ENCODE results near the gene CD1D.
A peak's percentile ranks its signal among the peaks of the same experiment; 100 is the strongest.

The CD1D gene

GRCh38 chr1:158148468-158148867, 32.2 kb upstream of the CD1D start:
- H3K27ac ChIP-seq = peak overlapping the region in 8 of 11 experiments; percentile 13 to 78 (median 64); a peak in 16 of 22 replicates
- peaks cover 15 to 77% (median 63%) of the 10 kb centered on the region in 10 experiments for H3K4me1 ChIP-seq
- H3K27me3 ChIP-seq = no peaks in the 10 kb centered on the region
- peaks cover 7 to 61% (median 31%) of the 10 kb centered on the region in 11 experiments; a peak in 20 of 22 replicates for H3K9me3 ChIP-seq (replicated peaks in 1 of 11)
- no peak for TF ChIP-seq Cebpa-rat (IDR thresholded peaks at IDR 0.05)
- peak overlapping the region in 2 of 10 experiments; percentile 3 to 40; a peak in 3 of 20 replicates for H3K4me3 ChIP-seq
- peaks cover 0 to 13% (median 0%) of the 10 kb centered on the region in 11 experiments; a peak in 3 of 22 replicates for H3K36me3 ChIP-seq
- peak overlapping the region; percentile 36 to 90 (median 77) for H3K4me2 ChIP-seq
- H3K9ac ChIP-seq = peak overlapping the region in 4 of 11 experiments; percentile 0 to 43 (median 16); a peak in 5 of 22 replicates
- H4K20me1 ChIP-seq = no peaks in the 10 kb centered on the region

- H3K27ac ChIP-seq = peak overlapping the region in 7 of 11 experiments; percentile 39 to 78 (median 65); a peak in 15 of 22 replicates
- peaks cover 15 to 84% (median 70%) of the 10 kb centered on the region in 10 experiments for H3K4me1 ChIP-seq
- peaks cover 0 to 13% (median 0%) of the 10 kb centered on the region in 11 experiments; a peak in 3 of 22 replicates for H3K36me3 ChIP-seq
- H3K9ac ChIP-seq = peak overlapping the region in 3 of 11 experiments; percentile 5 to 43 (median 28); a peak in 4 of 22 replicates
- H3K27me3 ChIP-seq = no peaks in the 10 kb centered on the region
- TF ChIP-seq Cebpa-rat (IDR thresholded peaks at IDR 0.05) = no peak
- H3K9me3 ChIP-seq (replicated peaks in 1 of 11) = peaks cover 7 to 55% (median 28%) of the 10 kb centered on the region in 11 experiments; a peak in 20 of 22 replicates
- H3K4me2 ChIP-seq = peak overlapping the region; percentile 36 to 90 (median 77); a peak in 19 of 22 replicates
- H4K20me1 ChIP-seq = no peaks in the 10 kb centered on the region
- peak overlapping the region in 2 of 10 experiments; percentile 12 to 21; a peak in 3 of 20 replicates for H3K4me3 ChIP-seq
Measured at GRCh38 chr1:158149175-158149574, 31.5 kb upstream of the CD1D start.

GRCh38 chr1:158149577-158150269, 31.0 kb upstream of the CD1D start:
- Histone ChIP-seq H3K9ac (peak overlapping the region in 1 of 11 experiments; percentile 43; a peak in 1 of 22 replicates), H3K4me1 (peaks cover 15 to 90% (median 75%) of the 10 kb centered on the region in 10 experiments), H3K27ac (peak overlapping the region in 6 of 11 experiments; percentile 60 to 78 (median 65); a peak in 11 of 22 replicates), H4K20me1 (no peaks in the 10 kb centered on the region), H3K4me3 (peak overlapping the region in 3 of 10 experiments; percentile 13 to 21 (median 21); a peak in 4 of 20 replicates), H3K9me3 (replicated peaks in 1 of 11) (peaks cover 7 to 50% (median 25%) of the 10 kb centered on the region in 11 experiments; a peak in 20 of 22 replicates), H3K27me3 (no peaks in the 10 kb centered on the region), H3K36me3 (peaks cover 0 to 13% (median 0%) of the 10 kb centered on the region in 11 experiments; a peak in 3 of 22 replicates), H3K4me2 (peak overlapping the region in 8 of 11 experiments; percentile 68 to 90 (median 84); a peak in 16 of 22 replicates)
- no peak for TF ChIP-seq Cebpa-rat (IDR thresholded peaks at IDR 0.05)

GRCh38 chr1:158150523-158150922, 30.2 kb upstream of the CD1D start:
- peaks cover 15 to 94% (median 79%) of the 10 kb centered on the region in 10 experiments for H3K4me1 ChIP-seq
- peaks cover 0 to 13% (median 0%) of the 10 kb centered on the region in 11 experiments; a peak in 3 of 22 replicates for H3K36me3 ChIP-seq
- H3K27ac ChIP-seq = peak overlapping the region in 6 of 11 experiments; percentile 60 to 78 (median 65); a peak in 10 of 22 replicates
- peaks cover 7 to 42% (median 25%) of the 10 kb centered on the region in 11 experiments; a peak in 20 of 22 replicates for H3K9me3 ChIP-seq (replicated peaks in 1 of 11)
- peak overlapping the region in 8 of 11 experiments; percentile 21 to 90 (median 84); a peak in 15 of 22 replicates for H3K4me2 ChIP-seq
- no peaks in the 10 kb centered on the region for H4K20me1 ChIP-seq
- H3K4me3 ChIP-seq = peak overlapping the region in 2 of 10 experiments; percentile 13 to 21; a peak in 2 of 20 replicates
- no peaks in the 10 kb centered on the region for H3K27me3 ChIP-seq
- no peak for TF ChIP-seq Cebpa-rat (IDR thresholded peaks at IDR 0.05)
- H3K9ac ChIP-seq = peak overlapping the region in 2 of 11 experiments; percentile 25 to 41; a peak in 3 of 22 replicates

- H3K9me3 ChIP-seq (replicated peaks in 1 of 11) = peaks cover 0 to 16% (median 5%) of the 10 kb centered on the region in 11 experiments; a peak in 13 of 22 replicates
- H4K20me1 ChIP-seq = no peaks in the 10 kb centered on the region
- peaks cover 9 to 70% (median 61%) of the 10 kb centered on the region in 10 experiments for H3K4me1 ChIP-seq
- no peak overlapping the region for H3K4me3 ChIP-seq
- no peaks in the 10 kb centered on the region for H3K36me3 ChIP-seq
- H3K27ac ChIP-seq = no peak overlapping the region
- no peak overlapping the region for H3K9ac ChIP-seq
- H3K4me2 ChIP-seq = peak overlapping the region in 6 of 11 experiments; percentile 41 to 90 (median 63); a peak in 11 of 22 replicates
- TF ChIP-seq Cebpa-rat (IDR thresholded peaks at IDR 0.05) = no peak
- H3K27me3 ChIP-seq = no peaks in the 10 kb centered on the region
Measured at GRCh38 chr1:158153179-158153578, 27.5 kb upstream of the CD1D start.

- peak overlapping the region in 1 of 11 experiments; percentile 3; a peak in 1 of 22 replicates for H3K27ac ChIP-seq
- no peak overlapping the region for H3K4me3 ChIP-seq
- H3K36me3 ChIP-seq = no peaks in the 10 kb centered on the region
- no peak for TF ChIP-seq Cebpa-rat (IDR thresholded peaks at IDR 0.05)
- H3K9ac ChIP-seq = no peak overlapping the region
- peaks cover 1 to 63% (median 54%) of the 10 kb centered on the region in 10 experiments; a peak in 19 of 20 replicates for H3K4me1 ChIP-seq
- no peaks in the 10 kb centered on the region for H3K27me3 ChIP-seq
- H4K20me1 ChIP-seq = no peaks in the 10 kb centered on the region
- H3K4me2 ChIP-seq = peak overlapping the region in 7 of 11 experiments; percentile 1 to 90 (median 60); a peak in 13 of 22 replicates
- H3K9me3 ChIP-seq (replicated peaks in 1 of 11) = peaks cover 0 to 14% (median 5%) of the 10 kb centered on the region in 11 experiments; a peak in 9 of 22 replicates
Measured at GRCh38 chr1:158153746-158154444, 26.8 kb upstream of the CD1D start.

- TF ChIP-seq Cebpa-rat (IDR thresholded peaks at IDR 0.05) = no peak
- no peaks in the 10 kb centered on the region for H4K20me1 ChIP-seq
- no peaks in the 10 kb centered on the region for H3K36me3 ChIP-seq
Measured at GRCh38 chr1:158154501-158154900, 26.2 kb upstream of the CD1D start.

GRCh38 chr1:158155673-158156072, 25.0 kb upstream of the CD1D start:
- Histone ChIP-seq H4K20me1 (no peaks in the 10 kb centered on the region), H3K27me3 (no peaks in the 10 kb centered on the region)
- TF ChIP-seq Cebpa-rat (IDR thresholded peaks at IDR 0.05) = no peak

More at GRCh38 chr1:158154501-158154900, 26.2 kb upstream of the CD1D start:
- Histone ChIP-seq H3K27ac (peak overlapping the region in 1 of 11 experiments; percentile 3; a peak in 1 of 22 replicates), H3K4me2 (peak overlapping the region in 7 of 11 experiments; percentile 1 to 90 (median 60); a peak in 11 of 22 replicates), H3K9me3 (replicated peaks in 1 of 11) (peaks cover 0 to 8% (median 2%) of the 10 kb centered on the region in 11 experiments; a peak in 9 of 22 replicates), H3K4me3 (no peak overlapping the region), H3K27me3 (no peaks in the 10 kb centered on the region), H3K9ac (no peak overlapping the region), H3K4me1 (peaks cover 0 to 57% (median 48%) of the 10 kb centered on the region in 10 experiments; a peak in 15 of 20 replicates)

More at GRCh38 chr1:158155673-158156072, 25.0 kb upstream of the CD1D start:
- Histone ChIP-seq H3K9me3 (replicated peaks in 1 of 11) (no peaks in the 10 kb centered on the region), H3K9ac (no peak overlapping the region), H3K4me1 (peaks cover 0 to 49% (median 36%) of the 10 kb centered on the region in 10 experiments; a peak in 15 of 20 replicates), H3K4me2 (no peak overlapping the region), H3K27ac (no peak overlapping the region), H3K36me3 (no peaks in the 10 kb centered on the region), H3K4me3 (no peak overlapping the region)
